IMR-90 (cell line): ENCODE data around the gene MEF2A.

Experiments used
- BHLHE40 ChIP-seq: fragments of 150-350 bp; IDR thresholded peaks from 2 replicates; pipeline ENCODE4 v1.6.1; 2016; ENCODE audit warnings: mild to moderate bottlenecking, low read depth, low read length
- CEBPB ChIP-seq: IDR thresholded peaks from 2 replicates; pipeline ENCODE4 v1.6.1; 2012; ENCODE audit warnings: low read depth, low read length, improper control_type of control experiment
- CTCF ChIP-seq: conservative IDR thresholded peaks from 2 replicates; pipeline ENCODE4 v1.5.1; 2012; ENCODE audit warnings: mild to moderate bottlenecking, low read depth, low read length, improper control_type of control experiment
- ELK1 ChIP-seq: fragments of 150-350 bp; IDR thresholded peaks from 2 replicates; pipeline ENCODE4 v1.6.1; 2016; ENCODE audit warnings: low read depth, mild to moderate bottlenecking, low read length, moderate library complexity, borderline replicate concordance
- MAFK ChIP-seq: IDR thresholded peaks from 2 replicates; pipeline ENCODE4 v1.6.1; 2012; ENCODE audit warnings: low read depth, low read length, improper control_type of control experiment
- POLR2A ChIP-seq: IDR thresholded peaks from 2 replicates; pipeline ENCODE4 v1.6.1; 2012; ENCODE audit warnings: mild to moderate bottlenecking, low read depth, low read length
- RAD21 ChIP-seq: IDR thresholded peaks from 2 replicates; pipeline ENCODE4 v1.6.1; 2012; ENCODE audit warnings: low read length, improper control_type of control experiment
- RFX5 ChIP-seq: IDR thresholded peaks from 2 replicates; pipeline ENCODE4 v1.8.0; 2012; ENCODE audit warnings: low read depth, mild to moderate bottlenecking, low read length, moderate library complexity
- USF2 ChIP-seq: fragments of 150-350 bp; IDR thresholded peaks from 2 replicates; pipeline ENCODE4 v1.6.1; 2017; ENCODE audit warnings: mild to moderate bottlenecking, antibody characterized with exemption, low read length, low read depth

- TF ChIP-seq CTCF (no peak), MAFK (no peak), BHLHE40 (no peak), POLR2A (no peak), RFX5 (no peak), ELK1 (no peak), RAD21 (no peak), USF2 (no peak), CEBPB (no peak)
Observed at GRCh38 chr15:99752556-99752955, 186.8 kb downstream of the MEF2A start.
